H1 (cell line): ENCODE data around the gene MCCD1. TPM values are rescaled to one million over a fixed set of nuclear protein-coding genes. Genes with fewer than 3 reads are reported as not detected.
A peak's percentile ranks its signal among the peaks of the same experiment; 100 is the strongest.

Experiments
- ASH2L ChIP-seq: fragments of 200-600, 300-600 bp; sonication (generic); IDR thresholded peaks from one replicate; pipeline ENCODE4 v1.7.1; 2017; ENCODE audit warnings: low read length
- CBX8 ChIP-seq: fragments of 300-800, 300-1000 bp; sonication (generic); IDR thresholded peaks from 2 replicates; pipeline ENCODE4 v1.7.1; 2016; ENCODE audit warnings: low read depth, low read length, borderline replicate concordance
- CREB1 ChIP-seq: IDR thresholded peaks from 2 replicates; pipeline ENCODE4 v1.6.1; 2012; ENCODE audit warnings: inconsistent platforms
- EP300 ChIP-seq, 2 experiments: IDR thresholded peaks; 1 replicate in 1 of 2; 2 replicates in 1 of 2; pipeline ENCODE4 v1.6.1; 2011 to 2012; ENCODE audit warnings: low read depth in 2 of 2, low read length in 2 of 2, mild to moderate bottlenecking in 2 of 2, borderline replicate concordance in 1 of 2, inconsistent platforms in 1 of 2, moderate library complexity in 1 of 2
- HDAC6 ChIP-seq: IDR thresholded peaks from one replicate; pipeline ENCODE4 v1.7.1; 2012; ENCODE audit warnings: low read depth, mild to moderate bottlenecking, inconsistent platforms, low read length, moderate library complexity
- KDM4A ChIP-seq: IDR thresholded peaks from one replicate; pipeline ENCODE4 v1.7.1; 2012; ENCODE audit warnings: low read depth, mild to moderate bottlenecking, moderate library complexity, low read length, inconsistent platforms; ENCODE audit not compliant: severe bottlenecking
- MAX ChIP-seq: IDR thresholded peaks from 2 replicates; pipeline ENCODE4 v1.6.1; 2012; ENCODE audit warnings: inconsistent platforms
- RAD21 ChIP-seq, 2 experiments: IDR thresholded peaks in 1 of 2; conservative IDR thresholded peaks in 1 of 2; 2 replicates each; pipeline ENCODE4 v1.6.1; 2011; ENCODE audit warnings: low read depth in 2 of 2, low read length in 2 of 2, improper control_type of control experiment in 1 of 2, inconsistent platforms in 1 of 2, mild to moderate bottlenecking in 1 of 2, moderate library complexity in 1 of 2
- TAF1 ChIP-seq: IDR thresholded peaks from 2 replicates; pipeline ENCODE4 v1.6.1; 2011; ENCODE audit warnings: mild to moderate bottlenecking, low read depth, low read length
- TEAD4 ChIP-seq: IDR thresholded peaks from 2 replicates; pipeline ENCODE4 v1.6.1; 2012; ENCODE audit warnings: low read depth, low read length, inconsistent platforms, mixed read lengths
- ZNF274 ChIP-seq: IDR thresholded peaks from 2 replicates; pipeline ENCODE4 v1.7.0; 2012; ENCODE audit warnings: low read length, borderline replicate concordance; ENCODE audit errors: extremely low read depth
- polyA plus RNA-seq, 7 experiments: library from polyadenylated mRNA; depleted of rRNA in 3 of 7; stranded (reverse) in 5 of 7; unstranded in 2 of 7; fragments of >200 nt in 5 of 7; fragments of 200-250 nt in 2 of 7; gene quantifications; 1 replicate in 5 of 7; 2 replicates in 1 of 7; 4 replicates in 1 of 7; pipeline versions ENCODE4 v1.2.1 to v1.2.3, GENCODE V29; 2011 to 2013; ENCODE audit warnings: missing spikeins in 2 of 7, mixed read lengths in 2 of 7
- total RNA-seq: library from RNA; stranded (reverse); fragmentation: NEBNext Ultra II Directional; extraction: Animal tissue kit (Norgen Biotek cat#: 25700); gene quantifications from 2 replicates; pipeline ENCODE4 v1.2.1, GENCODE V29; 2021
- TF ChIP-seq, protein P1 (sequence below), 3 experiments: IDR thresholded peaks; 1 replicate in 2 of 3; 2 replicates in 1 of 3; pipeline versions ENCODE4 v1.5.1 to v1.6.1; 2011; ENCODE audit warnings: low read length in 3 of 3, mild to moderate bottlenecking in 3 of 3, inconsistent platforms in 2 of 3, low read depth in 1 of 3, moderate library complexity in 1 of 3; ENCODE audit not compliant: insufficient read depth in 1 of 3; ENCODE audit errors: control extremely low read depth in 1 of 3

Gene MCCD1
- total and polyA plus RNA-seq, 2 of the 8 experiments (the other 6 are each of a cell fraction or from before 2014, with no cell fraction given): not detected

- TF ChIP-seq TAF1 (peak; percentile 30), RAD21 (IDR thresholded peaks at IDR 0.05 in 1 of 2, conservative IDR thresholded peaks at IDR 0.05 in 1 of 2; ENCODE audit: low read depth in 2 of 2, low read length in 2 of 2) (peak; percentile 65 to 69), ZNF274 (no peak), CBX8 (no peak), TEAD4 (peak; percentile 68), CREB1 (peak; percentile 48; the same call in 1 of the 2 replicates), ASH2L (peak; percentile 24), MAX (0 out of 2 replicates have a peak, but pooled peaks have one; percentile 20), EP300 (IDR thresholded peaks at IDR 0.05; ENCODE audit: borderline replicate concordance in 1 of 2, low read depth in 2 of 2, low read length in 2 of 2) (0 out of 3 replicates have a peak, but pooled peaks of 1 of the 2 experiments have one; percentile 14), HDAC6 (no peak), KDM4A (peak; percentile 67)
- TF ChIP-seq, protein P1, sequence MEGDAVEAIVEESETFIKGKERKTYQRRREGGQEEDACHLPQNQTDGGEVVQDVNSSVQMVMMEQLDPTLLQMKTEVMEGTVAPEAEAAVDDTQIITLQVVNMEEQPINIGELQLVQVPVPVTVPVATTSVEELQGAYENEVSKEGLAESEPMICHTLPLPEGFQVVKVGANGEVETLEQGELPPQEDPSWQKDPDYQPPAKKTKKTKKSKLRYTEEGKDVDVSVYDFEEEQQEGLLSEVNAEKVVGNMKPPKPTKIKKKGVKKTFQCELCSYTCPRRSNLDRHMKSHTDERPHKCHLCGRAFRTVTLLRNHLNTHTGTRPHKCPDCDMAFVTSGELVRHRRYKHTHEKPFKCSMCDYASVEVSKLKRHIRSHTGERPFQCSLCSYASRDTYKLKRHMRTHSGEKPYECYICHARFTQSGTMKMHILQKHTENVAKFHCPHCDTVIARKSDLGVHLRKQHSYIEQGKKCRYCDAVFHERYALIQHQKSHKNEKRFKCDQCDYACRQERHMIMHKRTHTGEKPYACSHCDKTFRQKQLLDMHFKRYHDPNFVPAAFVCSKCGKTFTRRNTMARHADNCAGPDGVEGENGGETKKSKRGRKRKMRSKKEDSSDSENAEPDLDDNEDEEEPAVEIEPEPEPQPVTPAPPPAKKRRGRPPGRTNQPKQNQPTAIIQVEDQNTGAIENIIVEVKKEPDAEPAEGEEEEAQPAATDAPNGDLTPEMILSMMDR (IDR thresholded peaks at IDR 0.05; ENCODE audit: control extremely low read depth in 1 of 3, insufficient read depth in 1 of 3, low read depth in 1 of 3, low read length in 3 of 3): peak; percentile 81 to 89 (median 81)
- TF ChIP-seq, all 59 proteins: peak for 15
These were observed 34.7 kb upstream of the MCCD1 start (continued) for GRCh38 chr6:31493875-31494694.
